Sigmoid colon (tissue), 4 donors: ENCODE results near the gene RAF1.

Experiments
- CTCF ChIP-seq, 4 experiments: fragments of 450-650 bp in 3 of 4; fragments of 200-600 bp in 1 of 4; IDR thresholded peaks; one replicate each; pipeline ENCODE4 v1.5.1; 2016 to 2019; ENCODE audit warnings: antibody characterized with exemption in 4 of 4, mild to moderate bottlenecking in 3 of 4, moderate library complexity in 2 of 4
- POLR2A ChIP-seq, 2 donors: fragments of 450-650 bp; IDR thresholded peaks; one replicate each; pipeline ENCODE4 v1.6.1; 2016; ENCODE audit warnings: antibody characterized with exemption in 2 of 2, mild to moderate bottlenecking in 2 of 2, moderate library complexity in 2 of 2
- POLR2AphosphoS5 ChIP-seq, 4 donors: sonication (generic); formaldehyde crosslinking; IDR thresholded peaks; one replicate each; pipeline ENCODE4 v1.6.1; 2017; ENCODE audit warnings: antibody characterized with exemption in 4 of 4

GRCh38 chr3:12556314-12556689, 107.6 kb downstream of the RAF1 start:
- no peak for TF ChIP-seq POLR2A (IDR thresholded peaks at IDR 0.05)
- no peak for TF ChIP-seq POLR2AphosphoS5 (IDR thresholded peaks at IDR 0.05)
- no peak for TF ChIP-seq CTCF (IDR thresholded peaks at IDR 0.05)
